NCI-H2171 treated with DMSO at 0.1 percent for 48 hours (cell line): ENCODE measurements around the gene TTC21B.
A peak's percentile ranks its signal among the peaks of the same experiment; 100 is the strongest.
"Not testable (repeated sequence)": the region's sequence is repeated elsewhere in the genome, so short reads cannot be mapped to it uniquely, and the experiment has no call there.

ENCODE experiments used
- DNase-seq: peaks from one replicate; lab custom pipeline; 2025; lab: John Stamatoyannopoulos, UW

The TTC21B gene

DNA sequence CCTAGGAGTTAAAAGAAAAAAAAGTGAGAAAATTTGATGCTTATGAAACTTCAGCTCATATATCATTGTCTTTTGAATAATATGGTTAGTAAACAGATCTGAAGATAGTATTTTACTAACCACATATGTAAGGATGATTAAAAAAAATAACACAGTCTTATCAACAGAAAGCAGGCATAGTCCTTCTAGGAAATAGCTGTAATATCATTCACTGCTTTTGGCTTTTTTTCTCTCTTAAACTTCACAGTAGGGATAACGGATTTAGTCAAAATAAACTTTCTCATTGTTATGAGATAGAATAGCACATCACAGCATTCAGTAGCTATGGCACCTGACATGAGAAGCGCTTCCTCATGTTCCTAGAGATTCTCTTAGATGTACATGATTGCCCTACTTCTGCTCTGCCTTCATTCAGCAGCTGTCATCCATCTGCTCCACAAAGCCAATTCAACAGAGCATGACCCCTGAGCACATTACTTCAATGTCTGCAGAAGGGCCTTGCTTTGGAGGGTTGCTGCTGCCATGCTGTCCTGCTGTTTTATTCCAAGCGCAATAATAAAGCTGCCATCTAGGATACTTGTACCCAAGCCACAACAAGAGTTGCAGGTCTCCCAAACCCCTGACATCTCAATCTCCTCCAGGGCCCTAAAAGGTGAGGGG lies 67.0 kb downstream of the TTC21B start:
- DNase-seq: peak; percentile 91

- DNase-seq: no peak
Observed at GRCh38 chr2:165877565-165878550, 75.7 kb downstream of the TTC21B start.

GRCh38 chr2:165876712-165877111 lies 76.9 kb downstream of the TTC21B start:
- DNase-seq: no peak

GRCh38 chr2:165876269-165876668 lies 77.3 kb downstream of the TTC21B start:
- no peak for DNase-seq

DNA sequence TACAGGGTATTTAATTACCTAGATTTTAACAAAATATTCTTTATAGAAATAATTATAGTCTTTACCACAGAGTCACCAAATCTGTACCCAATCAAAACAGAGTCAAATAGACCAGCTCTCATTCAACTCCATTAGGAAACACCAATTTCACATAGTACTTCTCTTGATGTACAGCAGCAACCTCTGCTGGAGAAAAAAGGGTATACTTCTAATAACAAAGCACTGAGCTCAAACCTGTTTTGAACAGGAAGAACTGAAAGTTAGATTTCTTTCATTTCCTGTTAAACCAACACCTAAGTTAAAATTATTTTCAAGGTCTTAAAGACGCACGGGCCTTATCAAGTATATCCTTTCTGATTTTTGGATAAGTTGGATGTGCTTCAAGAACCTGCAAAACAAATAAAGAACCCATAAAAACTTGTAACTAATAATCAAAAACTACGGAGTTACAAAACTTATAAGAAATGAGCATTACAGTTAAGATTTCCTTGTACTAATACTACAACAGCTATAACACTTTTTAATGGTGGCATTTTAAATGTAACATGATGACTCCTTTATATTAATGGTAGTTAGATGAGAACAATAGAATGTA lies 79.0 kb downstream of the TTC21B start:
- peak; percentile 76 for DNase-seq

DNA sequence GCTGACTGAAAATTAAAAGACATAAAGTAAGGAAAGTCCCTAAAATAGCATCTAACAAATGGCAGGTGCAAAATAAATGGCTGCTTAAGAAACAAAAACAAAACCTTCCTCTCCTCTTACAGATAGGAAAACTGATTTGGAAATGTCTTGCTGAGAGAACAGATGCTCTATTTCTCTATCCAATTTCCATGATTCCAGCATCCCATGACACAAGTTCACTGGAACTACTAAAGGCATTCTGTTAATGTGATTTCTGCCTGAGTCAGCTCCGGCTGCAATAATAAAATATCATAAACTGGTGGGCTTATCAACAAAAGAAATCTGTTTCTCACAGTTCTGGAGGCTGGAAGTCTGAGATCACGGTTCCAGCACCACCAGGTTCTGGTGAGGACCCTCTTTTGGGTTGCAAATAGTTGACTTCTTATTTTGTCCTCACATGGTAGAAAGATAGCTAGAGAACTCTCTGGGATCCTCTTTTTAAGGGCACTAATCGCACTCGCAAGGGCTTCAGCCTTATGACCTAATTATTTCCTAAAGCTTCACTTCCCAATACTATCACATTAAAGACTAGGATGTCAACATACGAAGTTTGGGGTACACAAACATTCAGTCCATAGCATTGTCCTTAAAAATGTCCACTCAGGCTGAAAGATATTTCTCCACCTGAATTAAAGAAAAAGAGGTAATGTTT lies 81.3 kb downstream of the TTC21B start:
- DNase-seq: peak; percentile 24

DNA sequence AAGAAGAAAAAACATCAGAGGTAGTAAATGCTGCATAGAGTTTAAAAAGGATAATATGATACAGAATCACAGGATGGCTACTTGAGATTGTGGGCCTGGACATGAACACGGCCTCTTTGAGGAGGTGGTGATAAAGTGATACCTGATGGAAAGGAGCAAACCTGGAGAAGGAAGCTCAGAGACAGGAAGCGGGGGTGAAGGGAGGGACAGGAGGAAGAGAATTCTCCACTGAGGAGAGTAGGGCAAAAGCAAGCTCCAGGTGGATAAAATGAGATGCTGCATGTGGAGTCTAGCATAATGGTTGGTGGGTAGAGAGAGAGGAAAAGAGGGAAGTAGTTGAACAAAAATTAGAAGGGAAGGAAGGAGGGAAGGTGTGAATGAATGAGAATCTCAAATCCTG lies 82.6 kb downstream of the TTC21B start:
- no peak for DNase-seq

- DNase-seq: no peak
Observed at GRCh38 chr2:165870346-165870745, 83.2 kb downstream of the TTC21B start.

- peak; percentile 96 for DNase-seq
Observed at GRCh38 chr2:165868211-165868610, 85.4 kb downstream of the TTC21B start.

GRCh38 chr2:165864296-165864695 lies 89.3 kb downstream of the TTC21B start:
- DNase-seq: no peak

GRCh38 chr2:165863810-165864261 lies 89.7 kb downstream of the TTC21B start:
- DNase-seq: peak; percentile 42

DNA sequence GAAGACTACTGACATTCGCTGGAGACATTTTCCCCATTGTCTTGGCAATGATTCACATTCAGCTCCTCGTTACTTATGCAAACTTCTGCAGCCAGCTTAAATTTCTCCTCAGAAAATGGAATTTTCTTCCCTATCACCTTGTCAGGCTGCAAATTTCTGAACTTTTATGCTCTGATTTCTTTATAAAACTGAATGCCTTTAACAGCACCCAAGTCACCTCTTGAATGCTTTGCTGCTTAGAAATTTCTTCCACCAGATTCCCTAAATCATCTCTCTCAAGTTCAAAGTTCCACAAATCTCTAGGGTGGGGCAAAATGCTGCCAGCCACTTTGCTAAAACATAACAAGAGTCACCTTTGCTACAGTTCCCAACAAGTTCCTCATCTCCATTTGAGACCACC lies 92.5 kb downstream of the TTC21B start:
- DNase-seq: not testable (repeated sequence)

- not testable (repeated sequence) for DNase-seq
Observed at GRCh38 chr2:165859723-165860122, 93.9 kb downstream of the TTC21B start.

DNA sequence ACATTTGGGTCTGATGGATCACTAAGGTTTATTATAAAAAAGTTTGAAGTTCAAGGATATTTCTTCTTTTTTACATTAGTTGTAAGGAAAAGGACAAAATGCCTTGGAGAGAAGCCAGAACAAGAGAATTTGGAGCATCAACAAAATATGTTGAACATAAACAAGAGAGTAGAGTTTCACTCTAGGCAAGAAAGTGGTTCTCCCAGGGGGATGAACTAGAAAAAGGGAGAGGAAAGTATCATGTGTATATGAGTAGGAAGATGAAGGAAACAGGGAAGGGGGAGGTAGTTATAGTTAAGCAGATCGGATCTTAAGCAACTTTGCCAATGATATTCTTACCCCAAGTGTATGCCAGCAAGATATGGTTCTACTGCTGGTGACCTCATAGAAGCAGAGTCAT lies 95.7 kb downstream of the TTC21B start:
- peak; percentile 89 for DNase-seq

GRCh38 chr2:165852394-165852793 lies 101.2 kb downstream of the TTC21B start:
- no peak for DNase-seq

GRCh38 chr2:165847001-165847400 lies 106.6 kb downstream of the TTC21B start:
- DNase-seq: no peak

DNA sequence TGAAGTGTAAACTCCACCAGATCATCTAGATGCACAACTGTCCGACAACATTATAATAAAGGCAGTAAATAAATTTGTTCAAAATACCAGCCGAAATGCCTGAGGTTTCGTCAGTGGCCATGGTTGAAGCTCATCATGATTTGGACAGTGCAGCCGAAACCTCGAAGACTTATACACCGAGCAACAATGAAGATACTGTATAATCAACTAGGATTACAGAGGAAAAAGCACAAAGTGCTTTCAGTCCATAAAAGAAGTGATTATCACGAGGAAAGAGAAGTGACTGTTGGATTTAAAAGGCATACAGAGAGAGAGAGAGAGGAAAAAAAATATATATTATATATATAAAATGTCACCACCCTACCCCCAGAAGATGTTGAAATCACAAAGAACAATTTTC lies 107.5 kb downstream of the TTC21B start:
- DNase-seq: no peak

DNA sequence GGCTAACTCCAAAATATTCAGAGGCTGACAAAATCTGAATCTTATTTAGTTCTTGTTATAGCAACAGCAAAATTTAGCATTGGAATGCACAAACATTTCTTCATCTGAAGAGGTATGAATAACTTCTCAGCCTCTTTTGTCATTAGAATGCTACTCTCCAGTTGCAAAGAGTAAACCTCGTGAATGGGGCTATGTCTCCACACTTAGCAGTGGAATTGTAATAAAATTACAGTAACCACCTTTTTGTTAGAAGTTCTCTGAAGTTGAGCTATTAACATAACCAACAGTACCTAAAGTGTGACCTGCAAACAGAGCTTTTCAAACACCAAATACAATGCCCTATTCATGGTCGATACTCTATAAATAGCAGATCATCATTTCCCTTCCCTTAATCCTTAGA lies 109.4 kb downstream of the TTC21B start:
- DNase-seq: no peak

DNA sequence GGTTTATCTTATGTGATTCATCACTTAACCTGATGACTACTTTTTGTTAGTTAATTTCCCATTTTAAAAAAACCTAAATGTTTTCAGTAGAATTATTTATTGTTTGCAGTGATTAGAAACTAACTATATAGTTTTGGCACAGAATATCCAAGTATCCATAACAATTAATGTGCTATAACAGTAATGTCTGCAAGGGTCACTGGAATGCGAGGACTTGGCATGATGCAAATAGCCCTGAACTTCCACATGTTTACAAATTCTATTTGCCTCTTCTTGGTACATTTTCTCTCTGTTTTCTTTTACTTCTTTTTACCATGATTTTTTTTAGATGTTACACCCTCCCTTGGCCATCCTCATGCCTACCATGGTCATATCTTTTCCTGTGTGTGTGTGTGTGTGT lies 110.2 kb downstream of the TTC21B start:
- DNase-seq: peak; percentile 87

GRCh38 chr2:165840333-165840958 lies 113.1 kb downstream of the TTC21B start:
- no peak for DNase-seq

GRCh38 chr2:165839610-165840009 lies 114.0 kb downstream of the TTC21B start:
- no peak for DNase-seq

- DNase-seq: peak; percentile 18
Observed at GRCh38 chr2:165837122-165837521, 116.5 kb downstream of the TTC21B start.
